ENCODE data around the gene BTBD3.

- TF ChIP-seq CTCF (IDR thresholded peaks at IDR 0.05) (no peak), ZBTB21 (CRISPR knock-in tag; IDR thresholded peaks at IDR 0.05; ENCODE audit: borderline replicate concordance) (no peak), CREB1 (CRISPR knock-in tag; IDR thresholded peaks at IDR 0.05) (no peak), ZNF532 (CRISPR knock-in tag; IDR thresholded peaks at IDR 0.05; ENCODE audit: borderline replicate concordance) (no peak)
- TF ChIP-seq, protein P1, sequence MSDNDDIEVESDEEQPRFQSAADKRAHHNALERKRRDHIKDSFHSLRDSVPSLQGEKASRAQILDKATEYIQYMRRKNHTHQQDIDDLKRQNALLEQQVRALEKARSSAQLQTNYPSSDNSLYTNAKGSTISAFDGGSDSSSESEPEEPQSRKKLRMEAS (CRISPR knock-in tag; IDR thresholded peaks at IDR 0.05), result no peak
- TF ChIP-seq, protein P2, sequence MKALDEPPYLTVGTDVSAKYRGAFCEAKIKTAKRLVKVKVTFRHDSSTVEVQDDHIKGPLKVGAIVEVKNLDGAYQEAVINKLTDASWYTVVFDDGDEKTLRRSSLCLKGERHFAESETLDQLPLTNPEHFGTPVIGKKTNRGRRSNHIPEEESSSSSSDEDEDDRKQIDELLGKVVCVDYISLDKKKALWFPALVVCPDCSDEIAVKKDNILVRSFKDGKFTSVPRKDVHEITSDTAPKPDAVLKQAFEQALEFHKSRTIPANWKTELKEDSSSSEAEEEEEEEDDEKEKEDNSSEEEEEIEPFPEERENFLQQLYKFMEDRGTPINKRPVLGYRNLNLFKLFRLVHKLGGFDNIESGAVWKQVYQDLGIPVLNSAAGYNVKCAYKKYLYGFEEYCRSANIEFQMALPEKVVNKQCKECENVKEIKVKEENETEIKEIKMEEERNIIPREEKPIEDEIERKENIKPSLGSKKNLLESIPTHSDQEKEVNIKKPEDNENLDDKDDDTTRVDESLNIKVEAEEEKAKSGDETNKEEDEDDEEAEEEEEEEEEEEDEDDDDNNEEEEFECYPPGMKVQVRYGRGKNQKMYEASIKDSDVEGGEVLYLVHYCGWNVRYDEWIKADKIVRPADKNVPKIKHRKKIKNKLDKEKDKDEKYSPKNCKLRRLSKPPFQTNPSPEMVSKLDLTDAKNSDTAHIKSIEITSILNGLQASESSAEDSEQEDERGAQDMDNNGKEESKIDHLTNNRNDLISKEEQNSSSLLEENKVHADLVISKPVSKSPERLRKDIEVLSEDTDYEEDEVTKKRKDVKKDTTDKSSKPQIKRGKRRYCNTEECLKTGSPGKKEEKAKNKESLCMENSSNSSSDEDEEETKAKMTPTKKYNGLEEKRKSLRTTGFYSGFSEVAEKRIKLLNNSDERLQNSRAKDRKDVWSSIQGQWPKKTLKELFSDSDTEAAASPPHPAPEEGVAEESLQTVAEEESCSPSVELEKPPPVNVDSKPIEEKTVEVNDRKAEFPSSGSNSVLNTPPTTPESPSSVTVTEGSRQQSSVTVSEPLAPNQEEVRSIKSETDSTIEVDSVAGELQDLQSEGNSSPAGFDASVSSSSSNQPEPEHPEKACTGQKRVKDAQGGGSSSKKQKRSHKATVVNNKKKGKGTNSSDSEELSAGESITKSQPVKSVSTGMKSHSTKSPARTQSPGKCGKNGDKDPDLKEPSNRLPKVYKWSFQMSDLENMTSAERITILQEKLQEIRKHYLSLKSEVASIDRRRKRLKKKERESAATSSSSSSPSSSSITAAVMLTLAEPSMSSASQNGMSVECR (CRISPR knock-in tag; IDR thresholded peaks at IDR 0.05; ENCODE audit: borderline replicate concordance), result no peak
- TF ChIP-seq, protein P3, sequence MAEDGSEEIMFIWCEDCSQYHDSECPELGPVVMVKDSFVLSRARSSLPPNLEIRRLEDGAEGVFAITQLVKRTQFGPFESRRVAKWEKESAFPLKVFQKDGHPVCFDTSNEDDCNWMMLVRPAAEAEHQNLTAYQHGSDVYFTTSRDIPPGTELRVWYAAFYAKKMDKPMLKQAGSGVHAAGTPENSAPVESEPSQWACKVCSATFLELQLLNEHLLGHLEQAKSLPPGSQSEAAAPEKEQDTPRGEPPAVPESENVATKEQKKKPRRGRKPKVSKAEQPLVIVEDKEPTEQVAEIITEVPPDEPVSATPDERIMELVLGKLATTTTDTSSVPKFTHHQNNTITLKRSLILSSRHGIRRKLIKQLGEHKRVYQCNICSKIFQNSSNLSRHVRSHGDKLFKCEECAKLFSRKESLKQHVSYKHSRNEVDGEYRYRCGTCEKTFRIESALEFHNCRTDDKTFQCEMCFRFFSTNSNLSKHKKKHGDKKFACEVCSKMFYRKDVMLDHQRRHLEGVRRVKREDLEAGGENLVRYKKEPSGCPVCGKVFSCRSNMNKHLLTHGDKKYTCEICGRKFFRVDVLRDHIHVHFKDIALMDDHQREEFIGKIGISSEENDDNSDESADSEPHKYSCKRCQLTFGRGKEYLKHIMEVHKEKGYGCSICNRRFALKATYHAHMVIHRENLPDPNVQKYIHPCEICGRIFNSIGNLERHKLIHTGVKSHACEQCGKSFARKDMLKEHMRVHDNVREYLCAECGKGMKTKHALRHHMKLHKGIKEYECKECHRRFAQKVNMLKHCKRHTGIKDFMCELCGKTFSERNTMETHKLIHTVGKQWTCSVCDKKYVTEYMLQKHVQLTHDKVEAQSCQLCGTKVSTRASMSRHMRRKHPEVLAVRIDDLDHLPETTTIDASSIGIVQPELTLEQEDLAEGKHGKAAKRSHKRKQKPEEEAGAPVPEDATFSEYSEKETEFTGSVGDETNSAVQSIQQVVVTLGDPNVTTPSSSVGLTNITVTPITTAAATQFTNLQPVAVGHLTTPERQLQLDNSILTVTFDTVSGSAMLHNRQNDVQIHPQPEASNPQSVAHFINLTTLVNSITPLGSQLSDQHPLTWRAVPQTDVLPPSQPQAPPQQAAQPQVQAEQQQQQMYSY (CRISPR knock-in tag; IDR thresholded peaks at IDR 0.05), result no peak
Measured at GRCh38 chr20:11917663-11918062, at the start of gene BTBD3.
